Body of pancreas (tissue), 4 donors: ENCODE measurements around the gene PARM1. TPM values are rescaled to one million over a fixed set of nuclear protein-coding genes. Genes with fewer than 3 reads are reported as not detected.

Source experiments
- ATAC-seq: fragments of 150-250 bp; one replicate; pipeline ENCODE4 v1.9.1; 2016
- DNase-seq, 4 donors: peaks; one replicate each; pipeline ENCODE4 v3.0.0-alpha.2; 2019
- H3K27ac ChIP-seq, 4 donors: fragments of 200-600 bp; sonication (generic); 1 replicate in 3 of 4; 2 replicates in 1 of 4; pipeline versions ENCODE4 v1.5.1 to v1.6.1; 2016 to 2019; ENCODE audit warnings: mild to moderate bottlenecking in 1 of 4, mixed read lengths in 1 of 4, moderate library complexity in 1 of 4
- H3K27me3 ChIP-seq, 2 donors: fragments of 200-600 bp; sonication (generic); one replicate each; pipeline ENCODE4 v1.6.0; 2016; ENCODE audit warnings: mild to moderate bottlenecking in 1 of 2
- H3K36me3 ChIP-seq, 2 donors: fragments of 200-600 bp; sonication (generic); replicated peaks in 1 of 2; 2 replicates each; pipeline ENCODE4 v1.5.1; 2016; ENCODE audit warnings: low read depth in 2 of 2; ENCODE audit not compliant: insufficient read depth in 1 of 2
- H3K4me1 ChIP-seq: fragments of 200-600 bp; sonication (generic); one replicate; pipeline ENCODE4 v1.6.0; 2016
- H3K4me3 ChIP-seq, 2 donors: fragments of 200-600 bp; sonication (generic); 1 replicate in 1 of 2; 2 replicates in 1 of 2; pipeline ENCODE4 v1.5.1; 2016 to 2019
- H3K9me3 ChIP-seq, 3 donors: fragments of 200-600 bp; sonication (generic); 1 replicate in 2 of 3; 2 replicates in 1 of 3; pipeline ENCODE4 v1.5.1; 2016
- POLR2A ChIP-seq, 3 donors: fragments of 450-650 bp; IDR thresholded peaks; one replicate each; pipeline ENCODE4 v1.6.1; 2016; ENCODE audit warnings: antibody characterized with exemption in 3 of 3, mild to moderate bottlenecking in 2 of 3
- WGBS, 2 donors: methylation state at CpG; one replicate each; pipeline ENCODE4 v1.1.5; 2017; 5-methylcytosine and 5-hydroxymethylcytosine counted together
- intact Hi-C: fragments of 100-400 bp; cut with DNase I; formaldehyde crosslinking; loops from one replicate; pipeline ENCODE4 v1.15.1; 2023
- total RNA-seq, 2 donors: library from RNA; depleted of rRNA; stranded (reverse); fragments of >200 nt; gene quantifications; one replicate each; pipeline ENCODE4 v1.1.0, GENCODE V29; 2016
- TF ChIP-seq, protein P1 (sequence below), 7 experiments: fragments of 450-650 bp in 4 of 7; fragments of 200-600 bp in 3 of 7; sonication (generic) in 3 of 7; IDR thresholded peaks; one replicate each; pipeline ENCODE4 v1.5.1; 2016 to 2019; ENCODE audit warnings: antibody characterized with exemption in 7 of 7

The PARM1 gene
- total RNA-seq, 2 donors from 2014 or later, result 21.0 to 28.7 TPM

DNA sequence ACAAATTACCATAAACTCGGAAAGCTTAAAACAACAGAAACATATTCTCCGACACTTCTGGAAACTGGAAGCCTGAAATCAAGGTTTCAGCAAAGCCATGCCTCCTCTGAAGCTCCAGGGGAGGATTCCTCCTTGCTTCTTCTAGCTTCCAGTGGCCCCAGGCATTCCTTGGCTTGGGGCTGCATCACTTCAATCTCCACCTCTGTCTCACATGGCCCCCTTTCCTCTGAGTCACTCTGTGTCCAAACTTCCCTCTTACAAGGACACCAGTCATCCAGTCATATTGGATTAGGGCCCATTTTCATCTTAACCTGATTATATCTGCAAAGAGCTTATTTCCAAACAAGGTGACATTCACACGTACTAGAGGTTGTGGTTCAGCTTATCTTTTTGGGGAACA, 17.3 kb downstream of the PARM1 start:
- WGBS, 2 donors, result 68 to 74% methylated on average over 3 of the region's 3 CpGs
- Histone ChIP-seq H3K27me3 (no peaks in the 10 kb centered on the region), H3K36me3 (no peaks in the 10 kb centered on the region), H3K4me1 (peaks cover 26% of the 10 kb centered on the region), H3K9me3 (no peaks in the 10 kb centered on the region), H3K4me3 (no peak overlapping the region), H3K27ac (no peak overlapping the region)
- intact Hi-C loops, result no loop called here
- no peak for TF ChIP-seq POLR2A (IDR thresholded peaks at IDR 0.05)
- TF ChIP-seq, protein P1, sequence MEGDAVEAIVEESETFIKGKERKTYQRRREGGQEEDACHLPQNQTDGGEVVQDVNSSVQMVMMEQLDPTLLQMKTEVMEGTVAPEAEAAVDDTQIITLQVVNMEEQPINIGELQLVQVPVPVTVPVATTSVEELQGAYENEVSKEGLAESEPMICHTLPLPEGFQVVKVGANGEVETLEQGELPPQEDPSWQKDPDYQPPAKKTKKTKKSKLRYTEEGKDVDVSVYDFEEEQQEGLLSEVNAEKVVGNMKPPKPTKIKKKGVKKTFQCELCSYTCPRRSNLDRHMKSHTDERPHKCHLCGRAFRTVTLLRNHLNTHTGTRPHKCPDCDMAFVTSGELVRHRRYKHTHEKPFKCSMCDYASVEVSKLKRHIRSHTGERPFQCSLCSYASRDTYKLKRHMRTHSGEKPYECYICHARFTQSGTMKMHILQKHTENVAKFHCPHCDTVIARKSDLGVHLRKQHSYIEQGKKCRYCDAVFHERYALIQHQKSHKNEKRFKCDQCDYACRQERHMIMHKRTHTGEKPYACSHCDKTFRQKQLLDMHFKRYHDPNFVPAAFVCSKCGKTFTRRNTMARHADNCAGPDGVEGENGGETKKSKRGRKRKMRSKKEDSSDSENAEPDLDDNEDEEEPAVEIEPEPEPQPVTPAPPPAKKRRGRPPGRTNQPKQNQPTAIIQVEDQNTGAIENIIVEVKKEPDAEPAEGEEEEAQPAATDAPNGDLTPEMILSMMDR (IDR thresholded peaks at IDR 0.05), result no peak
- no peak for DNase-seq
- no peak for ATAC-seq

DNA sequence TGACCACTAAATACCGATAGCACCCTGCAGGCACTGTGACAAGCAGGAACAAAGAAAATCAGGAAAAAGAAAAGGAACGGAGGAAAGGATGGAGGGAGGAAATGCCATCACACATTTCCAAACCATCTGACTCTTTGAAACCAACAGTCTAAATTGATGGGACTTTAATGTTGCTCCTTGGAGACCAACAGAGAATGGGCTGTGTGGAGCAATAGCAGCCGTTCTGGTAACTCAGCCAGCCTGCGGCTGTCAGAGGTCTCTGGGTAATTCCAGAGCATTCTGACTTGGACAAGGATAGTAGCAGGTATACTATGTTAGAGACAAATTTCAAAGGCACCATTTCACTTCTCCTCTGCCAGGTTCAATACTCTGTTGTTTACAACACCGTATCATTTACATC, 18.0 kb downstream of the PARM1 start:
- Histone ChIP-seq H3K4me1 (peaks cover 23% of the 10 kb centered on the region), H3K9me3 (no peaks in the 10 kb centered on the region), H3K36me3 (no peaks in the 10 kb centered on the region), H3K27me3 (no peaks in the 10 kb centered on the region), H3K4me3 (no peak overlapping the region), H3K27ac (no peak overlapping the region)
- 89% methylated on average over 5 of the region's 5 CpGs for WGBS, 2 donors
- intact Hi-C loops, result no loop called here
- DNase-seq (no peak), ATAC-seq (no peak)
- TF ChIP-seq POLR2A (IDR thresholded peaks at IDR 0.05), result no peak
- TF ChIP-seq, protein P1 (IDR thresholded peaks at IDR 0.05), result no peak

DNA sequence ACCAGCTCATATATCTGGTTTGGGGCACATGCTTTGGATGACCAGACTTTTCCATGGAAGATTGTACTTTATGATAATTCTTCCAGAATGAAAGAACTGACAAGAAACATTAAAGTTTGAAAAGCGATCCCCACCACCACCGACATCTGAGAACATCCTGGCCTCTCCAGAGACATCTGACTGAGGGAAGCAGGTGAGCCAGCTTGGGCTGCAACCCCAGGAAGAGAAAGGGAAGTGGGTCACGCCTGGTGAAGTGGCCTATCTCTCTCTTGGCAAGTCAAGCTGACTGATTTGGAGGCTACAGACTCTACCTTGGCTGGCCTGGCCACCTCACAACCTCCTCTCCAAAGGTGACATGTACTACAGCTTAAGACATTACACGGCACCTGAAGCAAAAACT, 20.7 kb downstream of the PARM1 start:
- WGBS, 2 donors, result 68 to 75% methylated on average over 4 of the region's 4 CpGs
- no peak for TF ChIP-seq POLR2A (IDR thresholded peaks at IDR 0.05)
- TF ChIP-seq, protein P1 (IDR thresholded peaks at IDR 0.05), result no peak
- DNase-seq (no peak), ATAC-seq (no peak)
- Histone ChIP-seq H3K9me3 (no peaks in the 10 kb centered on the region), H3K4me3 (no peak overlapping the region), H3K36me3 (no peaks in the 10 kb centered on the region), H3K27me3 (no peaks in the 10 kb centered on the region), H3K4me1 (no peaks in the 10 kb centered on the region), H3K27ac (no peak overlapping the region)
- intact Hi-C loops, result no loop called here

GRCh38 chr4:74958881-74959280, 26.0 kb downstream of the PARM1 start:
- Histone ChIP-seq H3K4me3 (no peak overlapping the region), H3K36me3 (no peaks in the 10 kb centered on the region), H3K9me3 (no peaks in the 10 kb centered on the region), H3K27me3 (no peaks in the 10 kb centered on the region), H3K27ac (no peak overlapping the region), H3K4me1 (peaks cover 1% of the 10 kb centered on the region)
- TF ChIP-seq, protein P1 (IDR thresholded peaks at IDR 0.05), result no peak
- TF ChIP-seq POLR2A (IDR thresholded peaks at IDR 0.05), result no peak
- ATAC-seq (no peak), DNase-seq (no peak)
- intact Hi-C loops, result no loop called here
- 74 to 93% methylated on average over 2 of the region's 2 CpGs for WGBS, 2 donors

DNA sequence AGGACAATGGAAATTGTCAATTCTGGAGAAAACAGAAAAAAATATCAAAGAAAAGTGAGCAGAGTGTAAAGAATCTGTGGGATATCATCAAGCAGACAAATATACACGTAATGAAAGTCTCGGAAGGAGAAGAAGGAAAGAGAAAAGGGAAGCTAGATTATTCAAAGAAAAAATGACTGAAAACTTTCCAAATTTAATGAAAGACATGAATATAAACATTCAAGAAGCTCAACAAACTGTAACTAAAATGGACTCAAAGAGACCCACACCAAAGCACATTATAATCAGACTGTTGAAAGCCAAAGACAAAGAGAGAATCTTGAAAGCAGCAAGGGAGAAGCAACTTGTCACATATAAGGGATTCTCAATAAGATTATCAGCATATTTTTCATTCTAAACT, 28.3 kb downstream of the PARM1 start:
- Histone ChIP-seq H3K36me3 (no peaks in the 10 kb centered on the region), H3K9me3 (no peaks in the 10 kb centered on the region), H3K27me3 (no peaks in the 10 kb centered on the region), H3K4me3 (no peak overlapping the region), H3K4me1 (peaks cover 8% of the 10 kb centered on the region), H3K27ac (no peak overlapping the region)
- WGBS, 2 donors, result 92 to 93% methylated on average over 2 of the region's 2 CpGs
- TF ChIP-seq, protein P1 (IDR thresholded peaks at IDR 0.05), result no peak
- TF ChIP-seq POLR2A (IDR thresholded peaks at IDR 0.05), result no peak
- intact Hi-C loops, result no loop called here
- no peak for DNase-seq
- no peak for ATAC-seq
